ENCODE measurements around the gene GABBR2.

The GABBR2 gene

DNA sequence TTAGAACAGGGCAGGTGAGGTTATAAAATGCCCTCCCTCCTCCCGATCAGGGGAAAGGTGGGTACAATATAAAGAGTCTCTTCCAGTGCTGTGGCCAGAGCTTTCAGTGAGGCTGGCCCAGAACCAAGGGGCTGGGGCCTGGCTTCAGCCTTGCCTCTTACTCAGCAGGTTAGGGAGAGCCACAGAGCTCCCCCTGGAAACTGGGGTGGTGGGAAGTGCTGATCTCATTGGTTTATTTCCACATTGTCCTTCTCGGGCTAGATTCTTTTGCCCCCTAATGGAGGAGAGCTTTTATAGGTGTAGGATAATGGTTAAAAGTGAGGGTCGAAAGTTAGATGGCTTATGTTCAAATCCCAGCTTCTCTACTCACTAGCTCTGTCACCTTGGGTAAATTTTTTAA lies 266.6 kb downstream of the GABBR2 start:
- no peak for DNase-seq (ENCODE audit: low read depth in 2 of 2)
- no peak overlapping the region for H3K4me3 ChIP-seq (replicated peaks in 1 of 2; ENCODE audit: low read depth in 2 of 2, low read length in 2 of 2)
- TF ChIP-seq CTCF (IDR thresholded peaks at IDR 0.05; ENCODE audit: low read depth, low read length): no peak

- no peak for TF ChIP-seq CTCF (IDR thresholded peaks at IDR 0.05; ENCODE audit: low read depth, low read length)
- DNase-seq (ENCODE audit: low read depth in 2 of 2): peak in 1 of 2 donors; percentile 19
- no peak overlapping the region for H3K4me3 ChIP-seq (replicated peaks in 1 of 2; ENCODE audit: low read depth in 2 of 2, low read length in 2 of 2)
These were observed 270.1 kb downstream of the GABBR2 start for GRCh38 chr9:98438666-98439065.

DNA sequence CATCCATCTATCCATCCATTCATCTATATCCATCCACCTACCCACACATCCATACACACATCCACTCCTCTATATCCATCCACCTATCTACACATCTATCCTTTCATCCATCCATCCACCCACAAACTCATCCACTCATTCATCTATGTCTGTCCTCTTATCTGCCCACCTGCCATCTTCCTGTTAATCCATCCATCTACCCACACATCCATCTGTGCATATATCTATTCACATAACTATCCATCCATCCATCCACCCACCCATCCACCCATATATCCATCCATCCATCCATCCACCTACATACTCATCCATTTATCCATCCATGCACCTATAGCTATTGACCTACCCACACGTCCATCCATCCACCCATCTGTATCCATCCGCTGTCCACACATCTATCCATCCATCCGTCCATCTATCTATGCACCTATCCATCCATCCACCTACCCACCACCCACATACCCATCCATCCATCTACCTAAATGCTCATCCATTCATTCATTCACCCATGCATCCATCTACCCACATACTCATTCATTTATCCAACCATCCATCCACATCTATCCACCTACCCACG lies 271.2 kb downstream of the GABBR2 start:
- H3K4me3 ChIP-seq (replicated peaks in 1 of 2; ENCODE audit: low read depth in 2 of 2, low read length in 2 of 2): no peak overlapping the region
- TF ChIP-seq CTCF (IDR thresholded peaks at IDR 0.05; ENCODE audit: low read depth, low read length): no peak

GRCh38 chr9:98432960-98433359 lies 275.8 kb downstream of the GABBR2 start:
- no peak for DNase-seq (ENCODE audit: low read depth in 2 of 2)
- TF ChIP-seq CTCF (IDR thresholded peaks at IDR 0.05; ENCODE audit: low read depth, low read length): no peak
- H3K4me3 ChIP-seq (replicated peaks in 1 of 2; ENCODE audit: low read depth in 2 of 2, low read length in 2 of 2): no peak overlapping the region

More for the DNA sequence above, 271.2 kb downstream of the GABBR2 start:
- no peak for DNase-seq (ENCODE audit: low read depth in 2 of 2)

DNA sequence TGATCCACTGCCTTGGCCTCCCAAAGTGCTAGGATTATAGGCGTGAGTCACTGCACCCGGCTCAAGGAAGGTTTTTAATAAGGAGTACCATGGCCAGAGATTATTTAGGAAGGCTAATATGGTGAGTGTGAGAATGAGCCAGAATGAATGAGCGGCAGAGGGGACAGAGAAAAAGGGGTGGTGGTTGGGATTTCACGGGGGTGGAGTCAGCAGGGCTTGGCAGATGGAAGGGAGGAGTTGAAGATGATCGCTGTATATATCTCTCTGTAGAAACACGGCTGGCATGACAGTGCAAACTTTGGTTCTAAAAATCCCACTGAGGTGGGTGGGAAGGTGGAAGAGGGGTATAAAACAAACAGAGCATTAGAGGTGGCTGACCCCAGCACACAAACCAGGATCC lies 276.6 kb downstream of the GABBR2 start:
- no peak for DNase-seq (ENCODE audit: low read depth in 2 of 2)
- no peak overlapping the region for H3K4me3 ChIP-seq (replicated peaks in 1 of 2; ENCODE audit: low read depth in 2 of 2, low read length in 2 of 2)
- no peak for TF ChIP-seq CTCF (IDR thresholded peaks at IDR 0.05; ENCODE audit: low read depth, low read length)

DNA sequence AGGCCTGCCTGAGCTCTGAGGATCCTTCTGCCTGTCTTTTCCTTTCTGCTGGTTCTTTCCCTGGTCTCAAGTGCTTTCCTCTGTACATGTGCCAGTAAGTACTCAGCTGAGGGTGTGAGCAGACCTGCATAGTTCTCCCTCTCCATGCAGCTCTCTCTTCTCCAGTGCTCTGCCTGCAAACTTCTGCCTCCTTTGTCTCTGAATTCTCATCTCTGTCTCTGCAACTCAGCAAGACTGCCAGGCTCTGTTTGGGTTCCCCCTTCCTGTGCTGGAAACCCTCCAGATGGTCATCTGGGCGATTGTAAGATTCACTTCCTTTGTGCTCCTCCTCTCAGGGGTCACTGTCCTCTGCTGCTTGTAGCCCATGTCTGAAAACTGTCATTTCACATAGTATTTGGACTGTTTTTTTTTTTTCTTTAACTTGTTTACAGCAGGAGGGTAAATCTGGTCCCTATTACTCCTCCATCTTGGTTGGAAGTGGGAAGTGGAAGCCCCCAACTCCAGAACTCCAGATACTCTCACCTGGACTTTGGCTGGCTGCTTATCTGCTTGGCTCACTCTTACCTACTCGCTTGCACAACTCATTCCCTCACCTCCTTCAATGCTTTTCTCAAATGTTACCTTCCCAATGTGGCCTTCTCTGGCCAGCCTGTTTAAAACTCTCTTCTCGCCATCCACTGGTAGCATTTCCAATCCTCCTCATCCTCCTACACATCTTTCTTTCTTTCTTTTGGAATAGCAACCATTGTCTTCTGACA lies 278.0 kb downstream of the GABBR2 start:
- no peak for TF ChIP-seq CTCF (IDR thresholded peaks at IDR 0.05; ENCODE audit: low read depth, low read length)
- peak; percentile 29 to 37 for DNase-seq (ENCODE audit: low read depth in 2 of 2)

More for the DNA sequence above, 278.0 kb downstream of the GABBR2 start:
- H3K4me3 ChIP-seq (replicated peaks in 1 of 2; ENCODE audit: low read depth in 2 of 2, low read length in 2 of 2): no peak overlapping the region
